Muscle of back (tissue), 11 donors: Measurements from ENCODE around the gene PLSCR2. TPM values are rescaled to one million over a fixed set of nuclear protein-coding genes. Genes with fewer than 3 reads are reported as not detected.
"Not testable (repeated sequence)": the region's sequence is repeated elsewhere in the genome, so short reads cannot be mapped to it uniquely, and the experiment has no call there.

Experiments used
- DNase-seq, 3 donors: peaks; one replicate each; pipeline versions ENCODE4 v3.0.0 to v3.0.0-alpha.2; 2013
- polyA plus RNA-seq, 10 donors: library from polyadenylated mRNA; unstranded; fragments of 120-200 nt; gene quantifications; one replicate each; pipeline ENCODE4 v1.2.1, GENCODE V29; 2013; ENCODE audit not compliant: insufficient read length in 10 of 10

PLSCR2 gene
- polyA plus RNA-seq, 10 donors: 0.09 to 0.42 (median 0.28) TPM; not detected in 7

GRCh38 chr3:146491303-146491702, 21.9 kb upstream of the PLSCR2 start:
- DNase-seq: no peak

- no peak for DNase-seq
Measured at GRCh38 chr3:146485297-146485696, 15.9 kb upstream of the PLSCR2 start.

- no peak for DNase-seq
Measured at GRCh38 chr3:146476094-146476740, 6.9 kb upstream of the PLSCR2 start.

- DNase-seq: not testable (repeated sequence)
Measured at GRCh38 chr3:146474976-146475375, 5.6 kb upstream of the PLSCR2 start.

GRCh38 chr3:146473726-146474125, 4.4 kb upstream of the PLSCR2 start:
- DNase-seq: no peak

- no peak for DNase-seq
Measured at GRCh38 chr3:146472611-146473010, 3.2 kb upstream of the PLSCR2 start.

GRCh38 chr3:146471012-146471411, 1.7 kb upstream of the PLSCR2 start:
- no peak for DNase-seq

GRCh38 chr3:146470425-146470990, 1.1 kb upstream of the PLSCR2 start:
- DNase-seq: no peak

- peak in 1 of 3 donors; percentile 51 for DNase-seq
Measured at GRCh38 chr3:146468671-146469149, 651 bp downstream of the PLSCR2 start.

- peak in 2 of 3 donors; percentile 4 to 16 for DNase-seq
Measured at GRCh38 chr3:146468234-146468633, 1.1 kb downstream of the PLSCR2 start.

GRCh38 chr3:146466604-146467003, 2.8 kb downstream of the PLSCR2 start:
- DNase-seq: no peak

- no peak for DNase-seq
Measured at GRCh38 chr3:146465693-146466465, 3.5 kb downstream of the PLSCR2 start.

- no peak for DNase-seq
Measured at GRCh38 chr3:146464783-146465182, 4.6 kb downstream of the PLSCR2 start.

- DNase-seq: peak in 1 of 3 donors; percentile 14
Measured at GRCh38 chr3:146464005-146464595, 5.3 kb downstream of the PLSCR2 start.

- DNase-seq: no peak
Measured at GRCh38 chr3:146454796-146455195, 14.6 kb downstream of the PLSCR2 start.

GRCh38 chr3:146449613-146450012, 19.7 kb downstream of the PLSCR2 start:
- no peak for DNase-seq

- DNase-seq: no peak
Measured at GRCh38 chr3:146449076-146449475, 20.3 kb downstream of the PLSCR2 start.

- no peak for DNase-seq
Measured at GRCh38 chr3:146446026-146446425, 23.3 kb downstream of the PLSCR2 start.

GRCh38 chr3:146440310-146440709, 29.1 kb downstream of the PLSCR2 start:
- not testable (repeated sequence) for DNase-seq

- DNase-seq: no peak
Measured at GRCh38 chr3:146432066-146432465, 37.3 kb downstream of the PLSCR2 start.

GRCh38 chr3:146431240-146431639, 38.1 kb downstream of the PLSCR2 start:
- peak in 2 of 3 donors; percentile 7 to 34 for DNase-seq

- no peak for DNase-seq
Measured at GRCh38 chr3:146425341-146425740, 44.0 kb downstream of the PLSCR2 start.
